GM13976 (cell line): ENCODE measurements around the gene ISX.

Experiments used
- DNase-seq: peaks from one replicate; pipeline ENCODE4 v3.0.0; 2012; ENCODE audit warnings: low spot score
- CTCF ChIP-seq: IDR thresholded peaks from 2 replicates; pipeline ENCODE4 v1.5.1; 2012; ENCODE audit warnings: borderline replicate concordance, mild to moderate bottlenecking; ENCODE audit not compliant: insufficient read depth; ENCODE audit errors: extremely low read depth, missing control alignments, control extremely low read depth
- in situ Hi-C: fragments of 300-500 bp; cut with MboI; formaldehyde crosslinking; loops from one replicate; pipeline ENCODE4 v1.12.0; 2022; ENCODE audit warnings: low sequenced_read_pairs, mixed read lengths, inconsistent platforms; ENCODE audit not compliant: unreplicated experiment

ISX gene

GRCh38 chr22:35072925-35073324, 7.0 kb downstream of the ISX start:
- in situ Hi-C loops: no loop called here
- no peak for TF ChIP-seq CTCF
- DNase-seq: no peak

- no peak for TF ChIP-seq CTCF
- in situ Hi-C loops: no loop called here
- DNase-seq: no peak
These were observed 8.6 kb downstream of the ISX start for GRCh38 chr22:35074583-35074982.

- TF ChIP-seq CTCF: no peak
- in situ Hi-C loops: no loop called here
- no peak for DNase-seq
These were observed 10.7 kb downstream of the ISX start for GRCh38 chr22:35076630-35077029.

- no peak for TF ChIP-seq CTCF
- no peak for DNase-seq
- in situ Hi-C loops: no loop called here
These were observed 19.7 kb downstream of the ISX start for GRCh38 chr22:35085621-35086020.

GRCh38 chr22:35089139-35089538, 23.2 kb downstream of the ISX start:
- no peak for TF ChIP-seq CTCF
- DNase-seq: peak; percentile 32
- in situ Hi-C loops: no loop called here

GRCh38 chr22:35092406-35092805, 26.4 kb downstream of the ISX start:
- in situ Hi-C loops: no loop called here
- DNase-seq: no peak
- no peak for TF ChIP-seq CTCF

GRCh38 chr22:35098921-35099320, 33.0 kb downstream of the ISX start:
- DNase-seq: no peak
- no peak for TF ChIP-seq CTCF
- in situ Hi-C loops: no loop called here
